Activated CD8-positive, alpha-beta memory T cell treated with anti-CD3 and anti-CD28 coated beads, Interleukin-2, amount 10 ng/mL, durations not matched to agents 7 days and 5 days (primary cell): Measurements from ENCODE around the gene PDHB. TPM values are rescaled to one million over a fixed set of nuclear protein-coding genes. Genes with fewer than 3 reads are reported as not detected.

Experiments used
- ATAC-seq: fragments of 150-1000 bp; cut with Tn5 transposase; one replicate; pipeline ENCODE4 v1.10.0; 2021; ENCODE audit warnings: moderate library complexity
- CTCF ChIA-PET: fragments of 350-600 bp; sonication (Branson Sonifier 250); formaldehyde crosslinking; loops from one replicate; lab custom pipeline; 2021; ENCODE audit warnings: antibody characterized with exemption; lab: Charles Lee
- DNase-seq: peaks from one replicate; pipeline ENCODE4 v3.0.0-alpha.2; 2020
- H3K27ac Mint-ChIP-seq: one replicate; pipeline ENCODE4 v1.8.0; 2021; ENCODE audit warnings: mild to moderate bottlenecking, mixed read lengths
- H3K27me3 Mint-ChIP-seq: one replicate; pipeline ENCODE4 v1.8.0; 2021; ENCODE audit warnings: mixed read lengths
- H3K36me3 Mint-ChIP-seq: one replicate; pipeline ENCODE4 v1.8.0; 2021; ENCODE audit warnings: mild to moderate bottlenecking, mixed read lengths
- H3K4me1 Mint-ChIP-seq: one replicate; pipeline ENCODE4 v1.8.0; 2021; ENCODE audit warnings: mixed read lengths
- H3K4me3 Mint-ChIP-seq: one replicate; pipeline ENCODE4 v1.8.0; 2021; ENCODE audit warnings: mild to moderate bottlenecking, moderate library complexity, mixed read lengths
- H3K9me3 Mint-ChIP-seq: one replicate; pipeline ENCODE4 v1.8.0; 2022; ENCODE audit warnings: low read depth, mixed read lengths
- total RNA-seq, 2 experiments: library from RNA; stranded (reverse); gene quantifications; one replicate each; pipeline ENCODE4 v1.2.3, GENCODE V29; 2021

PDHB gene
- 10 to 100 TPM; 43.4 to 60.6 TPM for total RNA-seq

GRCh38 chr3:58433400-58434167 lies at the start of gene PDHB:
TSS of gene PDHB (minus strand) at chr3:58433832. CDS start at chr3:58433809, 23 bp downstream.
- no peaks in the 10 kb centered on the region for H3K9me3 Mint-ChIP-seq
- peaks cover 7% of the 10 kb centered on the region for H3K27me3 Mint-ChIP-seq
- DNase-seq = peak; percentile 93
- CTCF ChIA-PET = interaction anchor here (0.7 to 3.3 kb wide), 9 partner anchors 18 to 128 kb away, joined by 3 to 12 read pairs (median 7); partner anchors contain the start of genes HTD2, KCTD6 and RPP14
- ATAC-seq = peak; percentile 97
- H3K36me3 Mint-ChIP-seq = peaks cover 14% of the 10 kb centered on the region
- peak within 1 kb of the TSS; percentile 79 for H3K27ac Mint-ChIP-seq
- peak within 1 kb of the TSS; percentile 83 for H3K4me3 Mint-ChIP-seq
- H3K4me1 Mint-ChIP-seq = peaks cover 24% of the 10 kb centered on the region

GRCh38 chr3:58482917-58483636 lies 49.4 kb upstream of the PDHB start:
- peaks cover 3% of the 10 kb centered on the region for H3K4me1 Mint-ChIP-seq
- ATAC-seq (peak; percentile 72), DNase-seq (no peak)
- H3K27ac Mint-ChIP-seq = no peak overlapping the region
- H3K9me3 Mint-ChIP-seq = peaks cover 7% of the 10 kb centered on the region
- H3K27me3 Mint-ChIP-seq = peaks cover 50% of the 10 kb centered on the region
- CTCF ChIA-PET = interaction anchor here (0.6 to 2.4 kb wide), 7 partner anchors 9 to 176 kb away, joined by 3 to 10 read pairs (median 5); partner anchors contain the start of genes HTD2 and KCTD6
- H3K36me3 Mint-ChIP-seq = no peaks in the 10 kb centered on the region
- H3K4me3 Mint-ChIP-seq = no peak overlapping the region

- Mint-ChIP-seq H3K9me3 (peaks cover 7% of the 10 kb centered on the region), H3K36me3 (no peaks in the 10 kb centered on the region), H3K4me1 (peaks cover 4% of the 10 kb centered on the region), H3K27ac (no peak overlapping the region), H3K27me3 (peaks cover 32% of the 10 kb centered on the region), H3K4me3 (no peak overlapping the region)
- ATAC-seq = no peak
- CTCF ChIA-PET = interaction anchor here (0.6 to 1.6 kb wide), 3 partner anchors 8 to 88 kb away, joined by 3 to 6 read pairs (median 4); partner anchors contain the start of gene KCTD6
- DNase-seq = no peak
Observed at GRCh38 chr3:58480309-58480708, 46.7 kb upstream of the PDHB start.

GRCh38 chr3:58478781-58479180 lies 45.1 kb upstream of the PDHB start:
- Mint-ChIP-seq H3K4me3 (no peak overlapping the region), H3K36me3 (no peaks in the 10 kb centered on the region), H3K27ac (no peak overlapping the region), H3K27me3 (peaks cover 22% of the 10 kb centered on the region), H3K9me3 (peaks cover 7% of the 10 kb centered on the region), H3K4me1 (peaks cover 18% of the 10 kb centered on the region)
- no peak for ATAC-seq
- DNase-seq = no peak
- CTCF ChIA-PET = interaction anchor here (1.1 to 1.6 kb wide), 2 partner anchors 13 to 15 kb away, joined by 3 to 6 read pairs; partner anchors contain the start of gene KCTD6

GRCh38 chr3:58474967-58475578 lies 41.4 kb upstream of the PDHB start:
- H3K36me3 Mint-ChIP-seq = peaks cover 4% of the 10 kb centered on the region
- H3K9me3 Mint-ChIP-seq = no peaks in the 10 kb centered on the region
- ATAC-seq = no peak
- peaks cover 17% of the 10 kb centered on the region for H3K27me3 Mint-ChIP-seq
- H3K27ac Mint-ChIP-seq = no peak overlapping the region
- H3K4me3 Mint-ChIP-seq = no peak overlapping the region
- CTCF ChIA-PET = interaction anchor here (1.2 to 8.0 kb wide), 3 partner anchors 11 to 18 kb away, joined by 3 to 72 read pairs (median 4); partner anchors contain the start of gene KCTD6
- H3K4me1 Mint-ChIP-seq = peaks cover 44% of the 10 kb centered on the region
- no peak for DNase-seq

- CTCF ChIA-PET = interaction anchor here (0.5 to 8.0 kb wide), 5 partner anchors 13 to 237 kb away, joined by 3 to 72 read pairs (median 4); partner anchors contain the start of genes ABHD6, HTD2, KCTD6 and RPP14
- Mint-ChIP-seq H3K27me3 (peaks cover 20% of the 10 kb centered on the region), H3K4me3 (no peak overlapping the region), H3K4me1 (peaks cover 47% of the 10 kb centered on the region), H3K27ac (no peak overlapping the region), H3K36me3 (peaks cover 4% of the 10 kb centered on the region), H3K9me3 (no peaks in the 10 kb centered on the region)
- ATAC-seq (no peak), DNase-seq (no peak)
Observed at GRCh38 chr3:58474348-58474911, 40.8 kb upstream of the PDHB start.

- Mint-ChIP-seq H3K4me1 (peaks cover 52% of the 10 kb centered on the region), H3K4me3 (no peak overlapping the region), H3K27me3 (peaks cover 16% of the 10 kb centered on the region), H3K36me3 (peaks cover 4% of the 10 kb centered on the region), H3K27ac (no peak overlapping the region), H3K9me3 (no peaks in the 10 kb centered on the region)
- DNase-seq (no peak), ATAC-seq (no peak)
- CTCF ChIA-PET = interaction anchor here (1.7 to 8.0 kb wide), 5 partner anchors 10 to 166 kb away, joined by 3 to 72 read pairs (median 12); partner anchors contain the start of genes HTD2, KCTD6, PDHB and RPP14
Observed at GRCh38 chr3:58473275-58473674, 39.6 kb upstream of the PDHB start.

- Mint-ChIP-seq H3K4me1 (peaks cover 52% of the 10 kb centered on the region), H3K36me3 (peaks cover 4% of the 10 kb centered on the region), H3K27me3 (peaks cover 15% of the 10 kb centered on the region), H3K27ac (peak overlapping the region; percentile 83), H3K4me3 (no peak overlapping the region), H3K9me3 (no peaks in the 10 kb centered on the region)
- CTCF ChIA-PET = interaction anchor here (0.6 to 8.0 kb wide), 16 partner anchors 8 to 710 kb away, joined by 3 to 72 read pairs (median 4); partner anchors contain the start of genes HTD2, KCTD6, PDHB and RPP14
- DNase-seq (peak; percentile 88), ATAC-seq (peak; percentile 98)
Observed at GRCh38 chr3:58471025-58471887, 37.6 kb upstream of the PDHB start.

GRCh38 chr3:58470363-58471024 lies 36.9 kb upstream of the PDHB start:
- ATAC-seq = no peak
- no peaks in the 10 kb centered on the region for H3K9me3 Mint-ChIP-seq
- CTCF ChIA-PET = interaction anchor here (0.6 to 8.0 kb wide), 13 partner anchors 9 to 709 kb away, joined by 3 to 72 read pairs (median 4); partner anchors contain the start of genes HTD2, KCTD6, PDHB and RPP14
- no peak overlapping the region for H3K4me3 Mint-ChIP-seq
- DNase-seq = no peak
- H3K27me3 Mint-ChIP-seq = peaks cover 18% of the 10 kb centered on the region
- peaks cover 52% of the 10 kb centered on the region for H3K4me1 Mint-ChIP-seq
- peak overlapping the region; percentile 83 for H3K27ac Mint-ChIP-seq
- H3K36me3 Mint-ChIP-seq = peaks cover 4% of the 10 kb centered on the region

- H3K4me1 Mint-ChIP-seq = peaks cover 44% of the 10 kb centered on the region
- peaks cover 4% of the 10 kb centered on the region for H3K36me3 Mint-ChIP-seq
- H3K27me3 Mint-ChIP-seq = peaks cover 20% of the 10 kb centered on the region
- H3K9me3 Mint-ChIP-seq = no peaks in the 10 kb centered on the region
- CTCF ChIA-PET = interaction anchor here (0.7 to 8.0 kb wide), 4 partner anchors 8 to 291 kb away, joined by 3 to 72 read pairs (median 4); partner anchors contain the start of gene KCTD6
- ATAC-seq (no peak), DNase-seq (no peak)
- H3K4me3 Mint-ChIP-seq = no peak overlapping the region
- H3K27ac Mint-ChIP-seq = no peak overlapping the region
Observed at GRCh38 chr3:58469096-58469495, 35.5 kb upstream of the PDHB start.

GRCh38 chr3:58466899-58467563 lies 33.4 kb upstream of the PDHB start:
- Mint-ChIP-seq H3K36me3 (no peaks in the 10 kb centered on the region), H3K4me1 (peaks cover 42% of the 10 kb centered on the region)
- CTCF ChIA-PET = interaction anchor here (1.1 to 2.4 kb wide), 2 partner anchors 25 to 160 kb away, joined by 3 to 13 read pairs; partner anchors contain the start of gene KCTD6

More at GRCh38 chr3:58466899-58467563, 33.4 kb upstream of the PDHB start:
- Mint-ChIP-seq H3K27ac (no peak overlapping the region), H3K4me3 (no peak overlapping the region), H3K9me3 (no peaks in the 10 kb centered on the region), H3K27me3 (peaks cover 11% of the 10 kb centered on the region)
- no peak for ATAC-seq
- no peak for DNase-seq
